SK-N-SH (cell line): ENCODE results near the gene CEP19. TPM values are rescaled to one million over a fixed set of nuclear protein-coding genes. Genes with fewer than 3 reads are reported as not detected.

Source experiments
- CTCF ChIA-PET: fragments of 300-600, 350-600 bp; formaldehyde crosslinking; extraction: SDS; loops from one replicate; lab custom pipeline; 2021; lab: Yijun Ruan, JAX
- POLR2A ChIA-PET: fragments of 350-600 bp; sonication (Branson Sonifier 250); formaldehyde crosslinking; extraction: SDS; loops from one replicate; lab custom pipeline; 2020; ENCODE audit warnings: antibody characterized with exemption, inconsistent platforms; lab: Yijun Ruan, JAX
- DNase-seq: peaks from one replicate; pipeline ENCODE4 v3.0.0; 2012
- H2AFZ ChIP-seq: fragments of 200-600 bp; sonication (generic); 2 replicates; pipeline ENCODE4 v1.8.1; 2016; ENCODE audit warnings: antibody characterized with exemption, mild to moderate bottlenecking, low read depth
- H3F3A ChIP-seq: fragments of 200-600 bp; sonication (generic); replicated peaks from 2 replicates; pipeline ENCODE3; 2016; ENCODE audit warnings: antibody characterized with exemption, mild to moderate bottlenecking; ENCODE audit not compliant: insufficient read depth
- H3K27ac ChIP-seq, 2 experiments: fragments of 200-500 bp in 1 of 2; fragments of 200-600 bp in 1 of 2; sonication (Bioruptor generic) in 1 of 2; sonication (generic), shearing (Covaris generic) in 1 of 2; 2 replicates each; pipeline versions ENCODE4 v1.5.1 to v1.6.1; 2014 to 2016; ENCODE audit warnings: low read depth in 2 of 2, inconsistent platforms in 1 of 2, low read length in 1 of 2, mild to moderate bottlenecking in 1 of 2, mixed read lengths in 1 of 2
- H3K27me3 ChIP-seq: fragments of 200-600 bp; sonication (generic), shearing (Covaris generic); 2 replicates; pipeline ENCODE4 v1.6.1; 2016; ENCODE audit warnings: mixed run types; ENCODE audit not compliant: insufficient read depth
- H3K36me3 ChIP-seq, 2 experiments: fragments of 200-500 bp in 1 of 2; fragments of 200-600 bp in 1 of 2; sonication (Bioruptor generic) in 1 of 2; sonication (generic) in 1 of 2; replicated peaks in 1 of 2; 2 replicates each; pipeline versions ENCODE3 to v1.5.1; 2014 to 2016; ENCODE audit warnings: low read length in 1 of 2, mild to moderate bottlenecking in 1 of 2; ENCODE audit not compliant: insufficient read depth in 2 of 2, control insufficient read depth in 1 of 2
- H3K4me1 ChIP-seq, 2 experiments: fragments of 200-500 bp in 1 of 2; fragments of 200-600 bp in 1 of 2; sonication (Bioruptor generic) in 1 of 2; sonication (generic), shearing (Covaris generic) in 1 of 2; 2 replicates each; pipeline versions ENCODE4 v1.5.1 to v1.6.1; 2014 to 2016; ENCODE audit warnings: low read depth in 1 of 2, low read length in 1 of 2, mixed run types in 1 of 2; ENCODE audit not compliant: insufficient read depth in 2 of 2, control insufficient read depth in 1 of 2
- H3K4me2 ChIP-seq: fragments of 200-600 bp; sonication (generic), shearing (Covaris generic); 2 replicates; pipeline ENCODE4 v1.6.1; 2017; ENCODE audit warnings: mixed run types
- H3K4me3 ChIP-seq, 2 experiments: fragments of 200-500 bp in 1 of 2; fragments of 200-600 bp in 1 of 2; sonication (Bioruptor generic) in 1 of 2; sonication (generic), shearing (Covaris generic) in 1 of 2; 2 replicates each; pipeline versions ENCODE4 v1.5.1 to v1.8.1; 2014 to 2016; ENCODE audit warnings: low read depth in 2 of 2, inconsistent platforms in 1 of 2, low read length in 1 of 2, mild to moderate bottlenecking in 1 of 2, mixed read lengths in 1 of 2, moderate library complexity in 1 of 2
- H3K79me2 ChIP-seq: fragments of 200-600 bp; sonication (generic); 2 replicates; pipeline ENCODE4 v1.8.1; 2017; ENCODE audit warnings: mild to moderate bottlenecking; ENCODE audit not compliant: insufficient read depth
- H3K9ac ChIP-seq: fragments of 200-600 bp; sonication (generic); 2 replicates; pipeline ENCODE4 v1.6.1; 2017; ENCODE audit warnings: mixed run types
- H3K9me2 ChIP-seq: fragments of 200-600 bp; sonication (generic); 2 replicates; pipeline ENCODE4 v1.6.1; 2017; ENCODE audit warnings: mixed run types
- H3K9me3 ChIP-seq: fragments of 200-600 bp; sonication (generic); 2 replicates; pipeline ENCODE4 v1.6.1; 2017; ENCODE audit warnings: mixed run types, mild to moderate bottlenecking, moderate library complexity
- H4K20me1 ChIP-seq: fragments of 200-600 bp; sonication (generic); 2 replicates; pipeline ENCODE4 v1.6.1; 2017; ENCODE audit warnings: mild to moderate bottlenecking, mixed run types; ENCODE audit not compliant: insufficient read depth
- CHD2 ChIP-seq: fragments of 150-350 bp; IDR thresholded peaks from 2 replicates; pipeline ENCODE4 v1.6.1; 2018; ENCODE audit warnings: low read length; ENCODE audit not compliant: partially characterized antibody
- CTCF ChIP-seq: fragments of 200-600 bp; sonication (generic); IDR thresholded peaks from 2 replicates; pipeline ENCODE4 v1.6.1; 2017; ENCODE audit warnings: antibody characterized with exemption, mild to moderate bottlenecking, moderate library complexity
- ELF1 ChIP-seq: IDR thresholded peaks from 2 replicates; pipeline ENCODE4 v1.4.0; 2012
- EP300 ChIP-seq, 2 experiments: IDR thresholded peaks; 2 replicates each; pipeline versions ENCODE4 v1.4.0 to v1.6.1; 2012; ENCODE audit warnings: borderline replicate concordance in 1 of 2, low read depth in 1 of 2, low read length in 1 of 2
- FOSL2 ChIP-seq: IDR thresholded peaks from 2 replicates; pipeline ENCODE4 v1.4.0; 2012; ENCODE audit warnings: low read depth, mild to moderate bottlenecking, moderate library complexity, borderline replicate concordance
- FOXJ3 ChIP-seq: sonication (generic); formaldehyde crosslinking; IDR thresholded peaks from 2 replicates; pipeline ENCODE4 v1.5.1; 2020; ENCODE audit warnings: mild to moderate bottlenecking, missing genetic modification reagents
- FOXM1 ChIP-seq: IDR thresholded peaks from 2 replicates; pipeline ENCODE4 v1.4.0; 2012; ENCODE audit warnings: low read depth, mild to moderate bottlenecking
- GABPA ChIP-seq: IDR thresholded peaks from 2 replicates; pipeline ENCODE4 v1.4.0; 2012; ENCODE audit warnings: low read depth, mild to moderate bottlenecking
- JUND ChIP-seq: IDR thresholded peaks from 2 replicates; pipeline ENCODE4 v1.4.0; 2012
- RFX5 ChIP-seq: IDR thresholded peaks from 2 replicates; pipeline ENCODE4 v1.6.1; 2012; ENCODE audit warnings: mild to moderate bottlenecking, improper control_type of control experiment, low read length
- RXRA ChIP-seq: IDR thresholded peaks from 2 replicates; pipeline ENCODE4 v1.4.0; 2012; ENCODE audit warnings: low read depth, mild to moderate bottlenecking, borderline replicate concordance
- TAF1 ChIP-seq: IDR thresholded peaks from 2 replicates; pipeline ENCODE4 v1.6.1; 2012; ENCODE audit warnings: low read depth, mild to moderate bottlenecking, low read length, moderate library complexity, borderline replicate concordance
- USF1 ChIP-seq: IDR thresholded peaks from 2 replicates; pipeline ENCODE4 v1.4.0; 2012; ENCODE audit warnings: low read depth, borderline replicate concordance
- YY1 ChIP-seq: IDR thresholded peaks from 2 replicates; pipeline ENCODE4 v1.4.0; 2012; ENCODE audit warnings: low read depth, mild to moderate bottlenecking
- ZBTB33 ChIP-seq: IDR thresholded peaks from 2 replicates; pipeline ENCODE4 v1.4.0; 2012; ENCODE audit warnings: low read depth, borderline replicate concordance
- WGBS: methylation state at CpG from one replicate; pipeline ENCODE4 v1.1.6; 2017; ENCODE audit warnings: low lambda C conversion rate; 5-methylcytosine and 5-hydroxymethylcytosine counted together
- polyA plus RNA-seq, 3 experiments: library from polyadenylated mRNA; depleted of rRNA; stranded (reverse); fragments of >200 nt; gene quantifications; 2 replicates each; pipeline ENCODE4 v1.2.3, GENCODE V29; 2012
- TF ChIP-seq, protein P1 (sequence below): IDR thresholded peaks from 2 replicates; pipeline ENCODE4 v1.4.0; 2012; ENCODE audit warnings: low read depth
- TF ChIP-seq, protein P2 (sequence below): IDR thresholded peaks from 2 replicates; pipeline ENCODE4 v1.6.1; 2012; ENCODE audit warnings: mild to moderate bottlenecking, low read depth, low read length, moderate library complexity

CEP19 gene
- polyA plus RNA-seq, 1 of the 3 experiments (the other 2 are of a cell fraction): 2.6 TPM

GRCh38 chr3:196706327-196706726 is 5.7 kb downstream of the CEP19 start:
- CTCF ChIA-PET: interaction anchor here (1.7 kb wide), 1 partner anchor 97 kb away, joined by 4 read pairs; no protein-coding TSS in a partner anchor
- Histone ChIP-seq H3K4me1 (peaks cover 0 to 3% of the 10 kb centered on the region in 2 experiments; a peak in 1 of 4 replicates), H3K36me3 (no peaks in the 10 kb centered on the region), H2AFZ (no peak overlapping the region), H3K4me3 (no peak overlapping the region), H4K20me1 (no peaks in the 10 kb centered on the region), H3K9me2 (no peaks in the 10 kb centered on the region), H3K27me3 (no peaks in the 10 kb centered on the region), H3K27ac (no peak overlapping the region)
- DNase-seq: no peak
- 79% methylated on average over 5 of the region's 5 CpGs for WGBS
- TF ChIP-seq, protein P1, sequence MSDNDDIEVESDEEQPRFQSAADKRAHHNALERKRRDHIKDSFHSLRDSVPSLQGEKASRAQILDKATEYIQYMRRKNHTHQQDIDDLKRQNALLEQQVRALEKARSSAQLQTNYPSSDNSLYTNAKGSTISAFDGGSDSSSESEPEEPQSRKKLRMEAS: no peak
- TF ChIP-seq GABPA: no peak
- TF ChIP-seq RFX5: no peak
- no peak for TF ChIP-seq EP300 (IDR thresholded peaks at IDR 0.05; ENCODE audit: borderline replicate concordance in 1 of 2, low read depth in 1 of 2, low read length in 1 of 2)
- no peak for TF ChIP-seq ZBTB33
- no peak for TF ChIP-seq JUND
- no peak for TF ChIP-seq CTCF
- TF ChIP-seq ELF1: no peak
- TF ChIP-seq FOXM1: no peak
- no peak for TF ChIP-seq FOXJ3 (CRISPR knock-in tag)
- TF ChIP-seq TAF1: no peak
- no peak for TF ChIP-seq YY1
- TF ChIP-seq RXRA: no peak
- TF ChIP-seq, all 33 proteins: peak for 0
- peaks cover 6% of the 10 kb centered on the region for H3F3A ChIP-seq
- POLR2A ChIA-PET: no interaction called here
- no peaks in the 10 kb centered on the region for H3K9me3 ChIP-seq
- H3K9ac ChIP-seq: no peak overlapping the region
- H3K79me2 ChIP-seq: 0 out of 2 replicates have a peak, but pooled peaks cover 4% of the 10 kb centered on the region
- no peak overlapping the region for H3K4me2 ChIP-seq

- Histone ChIP-seq H3K36me3 (no peaks in the 10 kb centered on the region), H3K9ac (no peak overlapping the region), H3K4me1 (no peaks in the 10 kb centered on the region), H3K79me2 (no peaks in the 10 kb centered on the region), H4K20me1 (no peaks in the 10 kb centered on the region), H3F3A (no peaks in the 10 kb centered on the region), H3K9me3 (no peaks in the 10 kb centered on the region), H2AFZ (no peak overlapping the region), H3K4me3 (no peak overlapping the region), H3K4me2 (no peak overlapping the region), H3K9me2 (no peaks in the 10 kb centered on the region), H3K27ac (no peak overlapping the region), H3K27me3 (no peaks in the 10 kb centered on the region)
- WGBS: 68% methylated on average over 4 of the region's 4 CpGs
- no peak for DNase-seq
- CTCF ChIA-PET: no interaction called here
- POLR2A ChIA-PET: no interaction called here
- TF ChIP-seq CHD2 (no peak), FOXM1 (no peak), ELF1 (no peak), USF1 (no peak), EP300 (IDR thresholded peaks at IDR 0.05; ENCODE audit: borderline replicate concordance in 1 of 2, low read depth in 1 of 2, low read length in 1 of 2) (no peak), CTCF (no peak), FOSL2 (no peak)
- TF ChIP-seq, protein P2, sequence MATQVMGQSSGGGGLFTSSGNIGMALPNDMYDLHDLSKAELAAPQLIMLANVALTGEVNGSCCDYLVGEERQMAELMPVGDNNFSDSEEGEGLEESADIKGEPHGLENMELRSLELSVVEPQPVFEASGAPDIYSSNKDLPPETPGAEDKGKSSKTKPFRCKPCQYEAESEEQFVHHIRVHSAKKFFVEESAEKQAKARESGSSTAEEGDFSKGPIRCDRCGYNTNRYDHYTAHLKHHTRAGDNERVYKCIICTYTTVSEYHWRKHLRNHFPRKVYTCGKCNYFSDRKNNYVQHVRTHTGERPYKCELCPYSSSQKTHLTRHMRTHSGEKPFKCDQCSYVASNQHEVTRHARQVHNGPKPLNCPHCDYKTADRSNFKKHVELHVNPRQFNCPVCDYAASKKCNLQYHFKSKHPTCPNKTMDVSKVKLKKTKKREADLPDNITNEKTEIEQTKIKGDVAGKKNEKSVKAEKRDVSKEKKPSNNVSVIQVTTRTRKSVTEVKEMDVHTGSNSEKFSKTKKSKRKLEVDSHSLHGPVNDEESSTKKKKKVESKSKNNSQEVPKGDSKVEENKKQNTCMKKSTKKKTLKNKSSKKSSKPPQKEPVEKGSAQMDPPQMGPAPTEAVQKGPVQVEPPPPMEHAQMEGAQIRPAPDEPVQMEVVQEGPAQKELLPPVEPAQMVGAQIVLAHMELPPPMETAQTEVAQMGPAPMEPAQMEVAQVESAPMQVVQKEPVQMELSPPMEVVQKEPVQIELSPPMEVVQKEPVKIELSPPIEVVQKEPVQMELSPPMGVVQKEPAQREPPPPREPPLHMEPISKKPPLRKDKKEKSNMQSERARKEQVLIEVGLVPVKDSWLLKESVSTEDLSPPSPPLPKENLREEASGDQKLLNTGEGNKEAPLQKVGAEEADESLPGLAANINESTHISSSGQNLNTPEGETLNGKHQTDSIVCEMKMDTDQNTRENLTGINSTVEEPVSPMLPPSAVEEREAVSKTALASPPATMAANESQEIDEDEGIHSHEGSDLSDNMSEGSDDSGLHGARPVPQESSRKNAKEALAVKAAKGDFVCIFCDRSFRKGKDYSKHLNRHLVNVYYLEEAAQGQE: no peak
Measured at GRCh38 chr3:196700801-196701200, 11.2 kb downstream of the CEP19 start.
